OCI-LY3 (cell line): ENCODE measurements around the gene PLPPR2.
"Not testable (repeated sequence)": the region's sequence is repeated elsewhere in the genome, so short reads cannot be mapped to it uniquely, and the experiment has no call there.

ENCODE experiments used
- H2AFZ ChIP-seq: fragments of 200-600, 300-600 bp; shearing (Covaris generic); 2 replicates; pipeline ENCODE4 v1.6.0; 2014; ENCODE audit warnings: antibody characterized with exemption, low read depth, low read length
- H3K27ac ChIP-seq: fragments of 200-600, 300-600 bp; sonication (generic); 2 replicates; pipeline ENCODE4 v1.5.1; 2014; ENCODE audit warnings: mild to moderate bottlenecking, low read length, moderate library complexity, mixed read lengths
- H3K27me3 ChIP-seq: fragments of 200-600, 300-600 bp; sonication (generic); 2 replicates; pipeline ENCODE4 v1.6.1; 2014; ENCODE audit warnings: low read depth, low read length, mixed read lengths
- H3K36me3 ChIP-seq: fragments of 200-600, 300-600 bp; sonication (generic); replicated peaks from 2 replicates; pipeline ENCODE3; 2014; ENCODE audit warnings: low read depth, low read length, mixed read lengths
- H3K4me1 ChIP-seq: fragments of 300-600, 200-600 bp; sonication (generic); 2 replicates; pipeline ENCODE4 v1.6.1; 2014; ENCODE audit warnings: low read length, mixed read lengths
- H3K4me2 ChIP-seq: fragments of 200-600, 300-600 bp; sonication (generic); 2 replicates; pipeline ENCODE4 v1.6.1; 2014; ENCODE audit warnings: low read length, mixed read lengths
- H3K4me3 ChIP-seq: fragments of 300-600, 200-600 bp; sonication (generic); 2 replicates; pipeline ENCODE4 v1.5.1; 2014; ENCODE audit warnings: antibody characterized with exemption, mild to moderate bottlenecking, low read length, moderate library complexity
- H3K79me2 ChIP-seq: fragments of 300-600, 200-600 bp; shearing (Covaris generic); 2 replicates; pipeline ENCODE4 v1.6.1; 2014; ENCODE audit warnings: mild to moderate bottlenecking, low read length, mixed read lengths
- H3K9ac ChIP-seq: fragments of 300-600, 200-600 bp; shearing (Covaris generic); 2 replicates; pipeline ENCODE4 v1.6.0; 2014; ENCODE audit warnings: mild to moderate bottlenecking, low read length, moderate library complexity
- H3K9me3 ChIP-seq: fragments of 200-600, 300-600 bp; shearing (Covaris generic); 2 replicates; pipeline ENCODE4 v1.6.1; 2014; ENCODE audit warnings: low read length, mixed read lengths; ENCODE audit not compliant: insufficient read depth
- H4K20me1 ChIP-seq: fragments of 200-600, 300-600 bp; sonication (generic); 2 replicates; pipeline ENCODE4 v1.6.1; 2016; ENCODE audit warnings: low read length, mixed read lengths; ENCODE audit not compliant: insufficient read depth
- CTCF ChIP-seq: fragments of 200-600, 300-600 bp; sonication (generic); IDR thresholded peaks from 2 replicates; pipeline ENCODE4 v1.5.1; 2014; ENCODE audit warnings: antibody characterized with exemption, low read length, low read depth
- EZH2phosphoT487 ChIP-seq: fragments of 200-600 bp; shearing (Covaris generic); IDR thresholded peaks from 2 replicates; pipeline ENCODE4 v1.6.1; 2018; ENCODE audit warnings: antibody characterized with exemption, mixed run types, low read depth

PLPPR2 gene

GRCh38 chr19:11355160-11356073 lies at the start of gene PLPPR2:
TSS of gene PLPPR2 (plus strand) at chr19:11355432. CDS start at chr19:11357674, 2,242 bp downstream.
- H3K4me2 ChIP-seq, result no peak within 1 kb of the TSS
- TF ChIP-seq CTCF, result no peak
- no peak for TF ChIP-seq EZH2phosphoT487
- H3K79me2 ChIP-seq, result no peaks in the 10 kb centered on the region
- no peaks in the 10 kb centered on the region for H4K20me1 ChIP-seq
- H3K27me3 ChIP-seq, result no peaks in the 10 kb centered on the region
- no peak within 1 kb of the TSS for H2AFZ ChIP-seq
- H3K36me3 ChIP-seq, result no peaks in the 10 kb centered on the region
- H3K9ac ChIP-seq, result no peak within 1 kb of the TSS
- H3K27ac ChIP-seq, result no peak within 1 kb of the TSS
- no peak within 1 kb of the TSS for H3K4me3 ChIP-seq
- H3K9me3 ChIP-seq, result no peaks in the 10 kb centered on the region
- no peaks in the 10 kb centered on the region for H3K4me1 ChIP-seq

GRCh38 chr19:11306337-11306736 lies 48.9 kb upstream of the PLPPR2 start:
- Histone ChIP-seq H3K9ac (no peak overlapping the region), H3K4me2 (no peak overlapping the region), H3K9me3 (no peaks in the 10 kb centered on the region), H4K20me1 (no peaks in the 10 kb centered on the region), H3K27ac (no peak overlapping the region), H3K27me3 (no peaks in the 10 kb centered on the region), H3K36me3 (no peaks in the 10 kb centered on the region), H3K4me1 (no peaks in the 10 kb centered on the region), H3K79me2 (no peaks in the 10 kb centered on the region), H3K4me3 (no peak overlapping the region), H2AFZ (no peak overlapping the region)
- TF ChIP-seq CTCF (no peak), EZH2phosphoT487 (no peak)

- not testable (repeated sequence) for H3K79me2 ChIP-seq, H3K9me3 ChIP-seq, H3K4me3 ChIP-seq, H3K27me3 ChIP-seq, H2AFZ ChIP-seq, H3K4me2 ChIP-seq, H3K9ac ChIP-seq, H3K27ac ChIP-seq, H3K36me3 ChIP-seq, H4K20me1 ChIP-seq
- H3K4me1 ChIP-seq, result peaks cover 29% of the 10 kb centered on the region
These were observed 34.8 kb upstream of the PLPPR2 start for GRCh38 chr19:11320278-11320995.

- no peak overlapping the region for H3K9ac ChIP-seq
- H3K4me3 ChIP-seq, result no peak overlapping the region
- H3K36me3 ChIP-seq, result no peaks in the 10 kb centered on the region
- H3K79me2 ChIP-seq, result no peaks in the 10 kb centered on the region
- H3K27me3 ChIP-seq, result no peaks in the 10 kb centered on the region
- no peaks in the 10 kb centered on the region for H3K9me3 ChIP-seq
- no peak for TF ChIP-seq EZH2phosphoT487
- TF ChIP-seq CTCF, result peak; percentile 30; the same call in 1 of the 2 replicates
- peak overlapping the region; percentile 28; the same call in 1 of the 2 replicates for H3K4me2 ChIP-seq
- H3K4me1 ChIP-seq, result peaks cover 29% of the 10 kb centered on the region
- no peak overlapping the region for H3K27ac ChIP-seq
- H2AFZ ChIP-seq, result no peak overlapping the region
- no peaks in the 10 kb centered on the region for H4K20me1 ChIP-seq
These were observed 33.8 kb upstream of the PLPPR2 start for GRCh38 chr19:11321191-11322126.
